SW480 (cell line): ENCODE data around the gene TSPOAP1.
A peak's percentile ranks its signal among the peaks of the same experiment; 100 is the strongest.

Source experiments
- DNase-seq: peaks from one replicate; pipeline ENCODE4 v3.0.0-alpha.2; 2016; ENCODE audit warnings: low spot score

Gene TSPOAP1

GRCh38 chr17:58278661-58279015 lies 50.0 kb downstream of the TSPOAP1 start:
- no peak for DNase-seq

- DNase-seq = no peak
Measured at GRCh38 chr17:58277802-58278595, 50.6 kb downstream of the TSPOAP1 start.

- DNase-seq = no peak
Measured at GRCh38 chr17:58277107-58277801, 51.3 kb downstream of the TSPOAP1 start.

- no peak for DNase-seq
Measured at GRCh38 chr17:58276423-58276822, 52.2 kb downstream of the TSPOAP1 start.

GRCh38 chr17:58275417-58275816 lies 53.2 kb downstream of the TSPOAP1 start:
- DNase-seq = no peak

- no peak for DNase-seq
Measured at GRCh38 chr17:58273453-58274104, 55.0 kb downstream of the TSPOAP1 start.

- no peak for DNase-seq
Measured at GRCh38 chr17:58272367-58273280, 56.0 kb downstream of the TSPOAP1 start.

- no peak for DNase-seq
Measured at GRCh38 chr17:58271216-58271931, 57.2 kb downstream of the TSPOAP1 start.

- peak; percentile 30 for DNase-seq
Measured at GRCh38 chr17:58270476-58271215, 57.9 kb downstream of the TSPOAP1 start.

GRCh38 chr17:58269557-58270291 lies 58.9 kb downstream of the TSPOAP1 start:
- no peak for DNase-seq

- no peak for DNase-seq
Measured at GRCh38 chr17:58268774-58269556, 59.6 kb downstream of the TSPOAP1 start.

- DNase-seq = no peak
Measured at GRCh38 chr17:58268326-58268725, 60.3 kb downstream of the TSPOAP1 start.

GRCh38 chr17:58267347-58268324 lies 61.0 kb downstream of the TSPOAP1 start:
- DNase-seq = no peak

GRCh38 chr17:58265902-58266875 lies 62.4 kb downstream of the TSPOAP1 start:
- no peak for DNase-seq

GRCh38 chr17:58265271-58265670 lies 63.3 kb downstream of the TSPOAP1 start:
- no peak for DNase-seq

GRCh38 chr17:58264407-58265103 lies 64.0 kb downstream of the TSPOAP1 start:
- no peak for DNase-seq
